NCI-H1105 (cell line): ENCODE data around the gene ARPC2.

Experiments used
- DNase-seq: peaks from one replicate; lab custom pipeline; 2025; lab: John Stamatoyannopoulos, UW

ARPC2 gene

DNA sequence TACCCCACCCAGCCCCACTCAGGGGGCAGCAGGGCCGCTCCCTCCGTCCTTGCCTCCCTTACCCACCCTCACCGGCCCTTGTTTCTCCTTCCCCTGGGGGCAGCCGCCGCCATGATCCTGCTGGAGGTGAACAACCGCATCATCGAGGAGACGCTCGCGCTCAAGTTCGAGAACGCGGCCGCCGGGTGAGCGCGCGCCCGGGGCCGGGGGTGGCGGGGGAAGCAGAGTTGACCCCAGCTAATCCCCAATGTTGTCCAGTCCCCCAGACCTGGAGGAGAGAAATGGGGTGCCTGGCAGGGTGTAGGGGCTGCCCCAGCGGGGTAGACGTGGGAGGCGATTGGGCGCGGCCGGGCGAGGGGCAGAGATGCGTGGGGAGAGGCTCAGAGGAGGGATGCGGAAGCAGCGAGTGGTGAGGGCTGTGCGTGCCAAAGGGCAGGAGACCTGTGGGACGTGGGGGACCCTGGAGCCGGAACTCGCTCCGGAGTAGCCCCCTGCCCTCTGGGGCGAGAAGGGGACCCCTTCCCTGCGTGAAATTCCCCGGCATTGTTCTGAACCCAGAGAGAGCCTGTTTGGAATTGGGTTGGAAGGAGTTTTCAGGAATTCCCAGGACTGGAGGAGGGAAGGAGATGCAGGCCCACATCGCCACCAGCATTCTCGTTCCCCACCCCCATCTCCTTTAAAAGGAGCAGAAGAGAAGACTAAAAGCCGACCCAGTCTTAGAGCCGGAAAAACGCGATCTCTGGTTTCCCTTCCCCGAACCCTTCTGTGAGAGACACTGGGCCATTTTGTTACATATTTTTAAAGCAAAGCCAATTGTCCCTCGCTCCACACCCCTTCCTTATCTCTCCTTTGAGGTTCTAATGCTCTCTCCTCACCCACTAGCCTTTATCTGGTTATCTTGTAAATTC is 625 bp downstream of the ARPC2 start:
- no peak for DNase-seq

DNA sequence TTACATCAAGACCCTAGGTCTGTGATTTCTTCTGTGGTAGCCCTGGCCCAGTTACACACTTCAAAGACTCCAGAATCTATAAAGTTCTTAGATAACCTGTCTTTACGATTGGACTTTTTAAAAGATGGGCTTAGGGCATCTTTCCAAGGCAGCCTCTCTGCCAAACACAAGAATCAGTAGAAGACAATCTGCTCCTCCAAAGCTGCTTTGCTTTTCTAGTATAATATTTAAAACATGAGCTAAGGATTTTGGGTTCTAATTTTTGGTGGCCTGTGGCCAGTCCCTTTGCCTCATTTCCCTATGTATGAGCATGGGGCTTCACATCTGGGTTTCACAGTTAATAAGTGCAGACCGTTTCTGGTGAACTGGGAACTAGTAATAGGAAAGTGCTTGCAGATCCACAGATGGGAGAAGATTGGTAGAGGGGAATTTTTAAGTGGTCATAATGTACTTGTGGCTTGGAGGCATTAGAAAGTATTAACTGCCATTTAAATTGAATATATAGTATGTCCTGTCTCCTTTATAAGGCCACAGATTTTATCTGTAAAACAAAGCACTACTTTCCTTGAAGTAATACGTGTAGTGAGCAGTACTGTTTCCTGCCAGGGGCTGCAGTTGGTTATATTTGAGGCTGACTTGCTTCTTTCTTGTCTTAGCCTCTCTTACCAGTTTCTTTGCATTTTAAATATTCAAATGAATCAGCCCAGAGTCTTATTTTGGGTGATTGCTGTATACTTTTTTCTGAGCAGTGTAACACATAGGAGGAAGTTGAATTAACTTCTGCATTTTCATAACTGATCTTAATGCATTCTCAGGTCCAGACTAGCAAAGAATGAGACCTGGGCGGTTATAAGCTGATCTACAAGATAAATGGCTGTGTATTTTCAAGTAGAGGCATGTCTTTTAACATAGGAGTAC is 1.5 kb downstream of the ARPC2 start:
- no peak for DNase-seq

GRCh38 chr2:218219934-218220333 is 2.9 kb downstream of the ARPC2 start:
- no peak for DNase-seq

DNA sequence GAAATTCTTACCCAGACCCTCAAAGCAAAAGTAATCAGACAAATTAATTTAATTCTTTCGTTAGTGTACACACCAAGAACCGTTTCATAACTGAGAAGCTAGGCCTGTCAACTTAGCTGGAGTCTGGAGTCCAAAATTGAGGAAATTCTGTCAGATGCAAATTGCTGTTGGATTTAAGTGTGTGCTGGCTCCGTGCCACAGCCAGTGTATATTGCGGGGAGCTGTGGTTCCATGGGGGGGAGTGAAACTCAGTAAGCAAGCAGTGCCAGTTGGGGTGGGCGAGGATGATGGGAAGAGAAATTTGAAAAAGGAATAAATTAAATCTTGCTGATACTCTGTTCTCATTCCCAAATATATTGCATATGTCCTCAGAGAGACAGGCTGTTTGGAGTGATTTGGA is 4.0 kb downstream of the ARPC2 start:
- no peak for DNase-seq

DNA sequence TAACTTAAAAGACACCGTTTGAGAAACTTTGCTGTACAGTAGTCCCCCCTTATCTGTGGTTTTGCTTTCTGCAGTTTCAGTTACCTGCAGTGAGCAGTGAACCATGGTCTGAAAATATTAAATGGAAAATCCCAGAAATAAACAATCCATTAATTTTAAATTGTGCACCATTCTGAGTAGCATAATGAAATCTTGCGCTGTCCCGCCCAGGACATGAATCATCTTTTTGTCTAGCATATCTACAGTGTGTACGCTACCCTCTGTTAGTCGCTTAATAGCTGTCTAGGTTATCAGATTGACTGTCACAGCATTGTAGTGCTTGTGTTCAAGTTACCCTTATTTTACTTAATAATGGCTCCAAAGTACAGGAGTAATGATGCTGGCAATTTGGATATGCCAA is 6.1 kb downstream of the ARPC2 start:
- DNase-seq, result no peak

DNA sequence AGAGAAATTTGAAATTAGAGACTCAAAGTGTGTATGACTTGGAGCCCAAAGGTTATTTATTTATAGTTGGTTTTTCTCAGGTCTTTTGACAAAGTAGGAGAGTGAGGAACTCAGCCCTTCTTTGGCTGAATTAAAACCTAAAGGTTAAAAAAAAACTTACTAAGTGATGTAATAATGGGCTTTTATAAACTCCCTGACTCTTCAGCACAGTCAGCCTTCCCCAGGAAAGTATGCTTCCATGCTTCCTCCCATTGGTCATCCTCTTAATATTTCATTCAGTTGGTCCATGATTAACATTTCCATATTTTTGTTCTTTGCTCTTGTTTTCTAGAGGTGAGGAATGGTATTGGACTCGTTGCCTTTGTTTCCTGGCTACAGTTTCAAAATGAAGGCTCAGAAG is 7.2 kb downstream of the ARPC2 start:
- no peak for DNase-seq

DNA sequence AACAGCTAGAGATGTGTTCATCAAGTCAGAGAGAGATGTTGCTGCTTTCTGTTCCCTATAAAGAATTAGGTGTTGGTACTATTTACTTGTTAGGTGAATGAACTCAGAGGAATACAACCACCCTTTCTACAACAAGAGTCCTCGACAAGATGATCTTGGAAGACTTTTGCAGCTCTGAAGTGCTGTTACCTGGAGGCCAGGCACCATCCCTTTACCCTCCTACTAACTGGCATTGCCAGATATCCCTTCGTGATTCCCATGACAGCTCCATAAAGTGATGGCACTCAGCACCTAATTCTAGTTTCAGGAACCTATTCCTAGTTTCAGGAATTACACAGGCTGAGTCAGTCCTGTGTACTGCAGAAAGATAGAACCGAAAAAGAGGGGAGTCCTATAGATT is 9.9 kb downstream of the ARPC2 start:
- no peak for DNase-seq

- no peak for DNase-seq
These were observed 11.5 kb downstream of the ARPC2 start for GRCh38 chr2:218228366-218229090.

- no peak for DNase-seq
These were observed 12.2 kb downstream of the ARPC2 start for GRCh38 chr2:218229239-218229638.

DNA sequence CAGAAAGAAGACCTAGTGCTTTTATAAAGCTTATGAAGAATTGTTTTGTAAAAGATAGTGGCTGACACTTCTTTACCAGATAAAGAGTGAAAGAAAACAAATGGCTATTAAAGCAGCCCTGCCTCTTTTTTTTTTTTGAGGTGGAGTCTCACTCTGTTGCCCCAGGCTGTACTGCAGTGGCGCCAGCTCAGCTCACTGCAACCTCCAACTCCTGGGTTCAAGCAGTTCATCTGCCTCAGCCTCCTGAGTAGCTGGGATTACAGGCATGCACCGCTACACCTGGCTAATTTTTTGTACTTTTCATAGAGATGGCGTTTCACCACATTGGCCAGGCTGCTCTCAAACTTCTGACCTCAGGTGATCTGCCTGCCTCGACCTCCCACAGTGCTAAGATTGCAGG is 12.9 kb downstream of the ARPC2 start:
- DNase-seq, result no peak

- DNase-seq, result no peak
These were observed 13.9 kb downstream of the ARPC2 start for GRCh38 chr2:218230882-218231281.

- DNase-seq, result no peak
These were observed 16.6 kb downstream of the ARPC2 start for GRCh38 chr2:218233543-218233942.

DNA sequence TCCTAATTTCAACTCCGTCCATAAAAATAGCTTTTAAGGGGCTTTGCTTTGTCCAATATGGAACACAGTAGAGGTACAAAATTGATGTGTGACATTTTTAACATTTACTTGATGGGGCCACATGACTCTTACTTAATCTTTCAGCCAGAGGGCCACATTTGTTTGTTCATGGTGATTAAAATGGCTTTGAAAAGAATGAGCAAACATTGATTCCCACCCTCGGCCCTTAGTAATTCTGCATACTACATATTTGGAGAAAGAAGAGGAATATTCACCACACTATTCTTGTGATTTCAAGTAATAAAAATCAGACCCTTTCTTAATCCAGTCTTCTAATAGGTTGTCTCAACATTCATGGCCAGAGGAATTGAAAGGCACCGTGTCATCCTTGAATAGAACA is 17.5 kb downstream of the ARPC2 start:
- no peak for DNase-seq

DNA sequence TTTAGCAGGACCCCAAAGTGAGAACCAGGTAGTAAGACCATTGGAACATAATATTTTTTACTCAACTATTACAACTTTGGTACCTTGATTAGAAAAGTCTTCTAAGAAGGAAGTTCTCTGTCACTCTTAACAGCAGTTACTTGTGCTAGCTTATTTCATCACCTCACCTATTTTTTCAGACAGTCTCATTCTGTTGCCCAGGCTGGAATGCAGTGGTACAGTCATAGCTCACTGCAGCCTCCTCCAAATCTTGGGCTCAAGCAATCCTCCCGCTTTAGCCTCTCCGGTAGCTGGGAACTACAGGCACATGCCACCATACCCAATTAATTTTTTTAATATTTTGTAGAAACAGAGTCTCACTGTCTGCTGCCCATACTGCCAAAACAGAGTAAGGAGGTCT is 18.0 kb downstream of the ARPC2 start:
- DNase-seq, result no peak

DNA sequence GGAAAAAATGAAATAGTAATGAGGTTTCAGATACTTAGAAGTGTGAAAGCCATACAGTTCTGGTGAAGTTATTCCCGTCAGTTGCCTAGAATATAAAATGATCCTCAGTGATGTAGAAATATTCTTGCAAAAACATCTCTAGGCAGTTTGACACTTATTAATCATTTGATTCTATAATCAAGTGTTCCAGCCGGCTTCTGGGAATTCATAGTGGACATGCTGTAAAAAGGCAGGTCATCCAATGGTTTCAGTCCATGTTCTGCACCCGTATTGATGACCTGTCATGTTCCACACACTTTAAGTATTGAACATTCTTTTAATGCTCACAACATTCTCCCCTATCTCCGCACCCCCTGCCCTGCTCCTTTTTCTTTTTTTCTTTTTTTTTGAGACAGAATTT is 19.8 kb downstream of the ARPC2 start:
- DNase-seq, result no peak

DNA sequence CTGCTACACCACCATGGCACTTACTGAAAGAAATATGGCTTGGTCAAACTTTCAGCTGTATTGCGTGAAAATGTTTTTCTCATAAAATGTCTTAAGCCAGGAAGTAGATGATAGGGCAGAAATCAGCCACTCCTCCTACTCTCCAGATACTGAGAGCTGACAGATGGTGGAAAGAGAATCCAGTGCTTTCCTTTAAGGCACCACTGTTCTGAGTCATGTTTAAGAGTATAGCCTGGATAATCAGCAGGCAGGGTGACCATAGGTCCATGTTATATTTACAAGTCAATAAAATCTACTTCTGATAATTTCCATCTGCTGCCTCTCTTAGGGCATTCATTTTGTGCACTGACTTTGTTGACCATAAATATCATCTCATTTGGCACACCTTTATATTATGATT is 21.9 kb downstream of the ARPC2 start:
- no peak for DNase-seq

- no peak for DNase-seq
These were observed 27.2 kb downstream of the ARPC2 start for GRCh38 chr2:218244204-218244603.

GRCh38 chr2:218244665-218245064 is 27.7 kb downstream of the ARPC2 start:
- DNase-seq, result no peak

DNA sequence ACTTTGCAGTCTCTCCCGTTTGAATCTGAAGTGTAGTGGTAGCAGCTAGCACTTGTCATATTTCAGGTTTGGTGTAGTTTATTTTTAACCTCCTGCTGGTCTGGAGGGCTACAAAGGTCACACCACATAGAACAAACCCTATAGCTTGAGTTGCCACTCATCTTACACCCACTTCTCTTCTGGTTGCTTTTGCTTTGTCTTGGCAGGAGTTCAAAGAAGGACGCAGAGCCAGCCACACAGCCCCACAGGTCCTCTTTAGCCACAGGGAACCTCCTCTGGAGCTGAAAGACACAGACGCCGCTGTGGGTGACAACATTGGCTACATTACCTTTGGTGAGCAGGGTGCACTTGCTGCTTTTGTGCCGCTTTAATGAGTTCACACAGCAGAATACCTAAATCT is 28.2 kb downstream of the ARPC2 start:
- DNase-seq, result no peak

DNA sequence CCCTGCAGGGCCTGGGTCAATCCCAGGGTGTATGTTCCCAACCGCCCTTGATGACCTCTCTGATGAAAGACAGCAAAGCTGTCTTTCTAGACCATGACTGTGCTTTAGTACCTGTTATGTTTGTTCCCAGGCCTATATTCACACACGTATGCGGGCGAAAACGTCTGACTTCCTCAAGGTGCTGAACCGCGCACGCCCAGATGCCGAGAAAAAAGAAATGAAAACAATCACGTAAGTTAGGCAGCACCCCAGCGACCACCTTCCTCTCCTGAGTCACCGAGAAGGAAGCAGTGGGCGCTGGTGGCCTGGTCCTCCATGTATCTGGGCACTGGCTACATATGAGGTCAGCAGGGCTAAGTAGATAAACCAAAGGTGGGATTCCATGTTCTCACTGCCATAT is 32.7 kb downstream of the ARPC2 start:
- no peak for DNase-seq

GRCh38 chr2:218252509-218253231 is 35.7 kb downstream of the ARPC2 start:
- DNase-seq, result no peak

DNA sequence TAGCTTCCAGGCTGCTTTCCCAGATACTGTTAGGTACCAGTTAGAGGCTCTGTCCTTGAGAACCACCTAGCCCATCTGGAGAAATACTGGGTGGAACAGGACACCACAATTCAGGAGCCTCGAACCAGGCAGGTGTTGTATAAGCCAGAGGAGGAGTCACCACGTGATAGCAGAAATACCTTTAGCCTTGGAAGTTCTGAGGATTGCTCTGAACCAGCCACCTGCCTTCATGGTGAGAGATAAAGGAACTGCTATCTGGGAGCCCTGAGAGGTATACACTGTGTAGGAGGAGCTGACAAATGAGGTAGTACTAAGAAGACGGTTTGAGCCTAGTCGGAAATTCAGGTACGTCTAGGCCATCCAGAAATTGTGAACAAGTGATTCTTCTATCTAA is 36.2 kb downstream of the ARPC2 start:
- DNase-seq, result no peak
